ENCODE results near the gene PEAR1. TPM values are rescaled to one million over a fixed set of nuclear protein-coding genes. Genes with fewer than 3 reads are reported as not detected.

Gene PEAR1
- total RNA-seq, 1 donor from 2014 or later = 50.7 TPM

GRCh38 chr1:156889802-156890580 lies 3.5 kb upstream of the PEAR1 start:
- H3K27me3 Mint-ChIP-seq (ENCODE audit: unreplicated experiment) = peaks cover 26% of the 10 kb centered on the region

GRCh38 chr1:156892190-156893047 lies 1.1 kb upstream of the PEAR1 start:
- Mint-ChIP-seq H3K4me1 (ENCODE audit: unreplicated experiment) (peaks cover 43% of the 10 kb centered on the region), H3K36me3 (ENCODE audit: low read depth, unreplicated experiment) (peaks cover 12% of the 10 kb centered on the region), H3K27me3 (ENCODE audit: unreplicated experiment) (peaks cover 22% of the 10 kb centered on the region), H3K9me3 (ENCODE audit: unreplicated experiment) (no peaks in the 10 kb centered on the region), H3K27ac (ENCODE audit: unreplicated experiment) (no peak overlapping the region), H3K4me3 (ENCODE audit: unreplicated experiment) (peak overlapping the region; percentile 80)
- DNase-seq (ENCODE audit: low spot score) = peak; percentile 99
- peak; percentile 65 for TF ChIP-seq CTCF (IDR thresholded peaks at IDR 0.05; ENCODE audit: unreplicated experiment)

More at GRCh38 chr1:156889802-156890580, 3.5 kb upstream of the PEAR1 start:
- no peaks in the 10 kb centered on the region for H3K9me3 Mint-ChIP-seq (ENCODE audit: unreplicated experiment)
- DNase-seq (ENCODE audit: low spot score) = peak; percentile 83
- peaks cover 31% of the 10 kb centered on the region for H3K4me1 Mint-ChIP-seq (ENCODE audit: unreplicated experiment)
- H3K27ac Mint-ChIP-seq (ENCODE audit: unreplicated experiment) = no peak overlapping the region
- peaks cover 7% of the 10 kb centered on the region for H3K36me3 Mint-ChIP-seq (ENCODE audit: low read depth, unreplicated experiment)
- peak overlapping the region; percentile 11 for H3K4me3 Mint-ChIP-seq (ENCODE audit: unreplicated experiment)
- TF ChIP-seq CTCF (IDR thresholded peaks at IDR 0.05; ENCODE audit: unreplicated experiment) = peak; percentile 66

GRCh38 chr1:156894001-156894400 lies 483 bp downstream of the PEAR1 start:
- Mint-ChIP-seq H3K36me3 (ENCODE audit: low read depth, unreplicated experiment) (peaks cover 8% of the 10 kb centered on the region), H3K27me3 (ENCODE audit: unreplicated experiment) (peaks cover 24% of the 10 kb centered on the region), H3K9me3 (ENCODE audit: unreplicated experiment) (no peaks in the 10 kb centered on the region), H3K4me1 (ENCODE audit: unreplicated experiment) (peaks cover 54% of the 10 kb centered on the region), H3K27ac (ENCODE audit: unreplicated experiment) (peak overlapping the region; percentile 36), H3K4me3 (ENCODE audit: unreplicated experiment) (peak overlapping the region; percentile 90)
- no peak for DNase-seq (ENCODE audit: low spot score)
- TF ChIP-seq CTCF (IDR thresholded peaks at IDR 0.05; ENCODE audit: unreplicated experiment) = no peak

- Mint-ChIP-seq H3K27me3 (ENCODE audit: unreplicated experiment) (peaks cover 24% of the 10 kb centered on the region), H3K27ac (ENCODE audit: unreplicated experiment) (peak overlapping the region; percentile 79), H3K36me3 (ENCODE audit: low read depth, unreplicated experiment) (peaks cover 5% of the 10 kb centered on the region), H3K4me1 (ENCODE audit: unreplicated experiment) (peaks cover 56% of the 10 kb centered on the region), H3K4me3 (ENCODE audit: unreplicated experiment) (peak overlapping the region; percentile 68), H3K9me3 (ENCODE audit: unreplicated experiment) (no peaks in the 10 kb centered on the region)
- DNase-seq (ENCODE audit: low spot score) = no peak
- no peak for TF ChIP-seq CTCF (IDR thresholded peaks at IDR 0.05; ENCODE audit: unreplicated experiment)
Measured at GRCh38 chr1:156894711-156895454, 1.4 kb downstream of the PEAR1 start.

All from endothelial cell (in vitro differentiated cells).